Hepatocyte (in vitro differentiated cells): ENCODE measurements around the gene DOK6.

Experiments
- CTCF ChIP-seq: fragments of 200-600 bp; sonication (generic); IDR thresholded peaks from 2 replicates; pipeline ENCODE4 v1.5.1; 2016; ENCODE audit warnings: antibody characterized with exemption, mild to moderate bottlenecking; ENCODE audit not compliant: poor library complexity
- EZH2 ChIP-seq: fragments of 200-600 bp; sonication (generic); IDR thresholded peaks from 2 replicates; pipeline ENCODE4 v1.6.1; 2016; ENCODE audit warnings: antibody characterized with exemption, mild to moderate bottlenecking, borderline replicate concordance
- EZH2phosphoT487 ChIP-seq: fragments of 200-600 bp; sonication (generic); IDR thresholded peaks from one replicate; pipeline ENCODE4 v1.6.1; 2018; ENCODE audit warnings: antibody characterized with exemption, mild to moderate bottlenecking, low read depth, moderate library complexity; ENCODE audit not compliant: unreplicated experiment, severe bottlenecking

- TF ChIP-seq CTCF: no peak
- TF ChIP-seq EZH2phosphoT487: no peak
- no peak for TF ChIP-seq EZH2
These were observed 279.4 kb downstream of the DOK6 start for GRCh38 chr18:69680123-69680522.
